Kidney epithelial cell (primary cell): Measurements from ENCODE around the gene CENPW. TPM values are rescaled to one million over a fixed set of nuclear protein-coding genes. Genes with fewer than 3 reads are reported as not detected.

ENCODE experiments used
- DNase-seq: peaks from one replicate; pipeline ENCODE4 v3.0.0-alpha.2; 2010; ENCODE audit warnings: low read depth
- H3K27me3 ChIP-seq: 2 replicates; pipeline ENCODE4 v1.6.0; 2011; ENCODE audit warnings: low read length; ENCODE audit not compliant: control insufficient read depth, insufficient read depth
- H3K36me3 ChIP-seq: 2 replicates; pipeline ENCODE4 v1.5.1; 2011; ENCODE audit warnings: low read length; ENCODE audit not compliant: control insufficient read depth, insufficient read depth
- H3K4me3 ChIP-seq: 2 replicates; pipeline ENCODE4 v1.5.1; 2011; ENCODE audit warnings: low read depth, mild to moderate bottlenecking, control low read depth, low read length
- CTCF ChIP-seq: IDR thresholded peaks from 2 replicates; pipeline ENCODE4 v1.5.1; 2011; ENCODE audit warnings: mild to moderate bottlenecking, moderate library complexity, low read length, control low read depth, inconsistent platforms; ENCODE audit not compliant: insufficient read depth, poor library complexity, severe bottlenecking
- total RNA-seq: library from RNA; depleted of rRNA; stranded (reverse); fragments of >200 nt; gene quantifications from 2 replicates; pipeline ENCODE4 v1.2.3, GENCODE V29; 2015

Gene CENPW
- total RNA-seq, 1 donor from 2014 or later: 5.7 TPM

GRCh38 chr6:126359936-126360537 lies 20.1 kb downstream of the CENPW start:
- Histone ChIP-seq H3K4me3 (no peak overlapping the region), H3K27me3 (no peaks in the 10 kb centered on the region), H3K36me3 (no peaks in the 10 kb centered on the region)
- no peak for DNase-seq
- TF ChIP-seq CTCF: no peak

GRCh38 chr6:126361832-126362440 lies 22.0 kb downstream of the CENPW start:
- Histone ChIP-seq H3K4me3 (no peak overlapping the region), H3K36me3 (no peaks in the 10 kb centered on the region), H3K27me3 (no peaks in the 10 kb centered on the region)
- no peak for DNase-seq
- no peak for TF ChIP-seq CTCF

GRCh38 chr6:126367849-126368248 lies 27.9 kb downstream of the CENPW start:
- no peak for TF ChIP-seq CTCF
- Histone ChIP-seq H3K4me3 (no peak overlapping the region), H3K27me3 (no peaks in the 10 kb centered on the region), H3K36me3 (no peaks in the 10 kb centered on the region)
- no peak for DNase-seq

DNA sequence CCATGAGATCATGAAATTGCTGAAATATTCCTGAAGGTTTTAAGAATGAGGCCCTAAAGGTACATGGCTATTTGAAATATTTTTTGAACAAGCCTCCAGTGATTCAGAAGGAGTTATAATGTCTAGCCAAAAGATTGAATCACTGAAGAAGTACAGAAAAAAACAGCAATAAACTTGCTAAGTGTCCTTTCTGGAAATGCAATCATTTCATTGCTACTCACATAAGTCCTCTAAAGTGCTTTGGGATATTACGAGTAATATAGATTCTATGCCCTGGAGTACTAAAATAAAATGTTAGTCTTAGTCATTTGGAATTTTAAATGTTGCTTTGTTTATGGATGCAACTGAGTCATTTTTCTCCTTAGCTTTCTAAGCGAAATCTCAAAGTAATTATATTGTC lies 32.7 kb downstream of the CENPW start:
- Histone ChIP-seq H3K36me3 (no peaks in the 10 kb centered on the region), H3K4me3 (no peak overlapping the region), H3K27me3 (no peaks in the 10 kb centered on the region)
- no peak for DNase-seq
- TF ChIP-seq CTCF: no peak

GRCh38 chr6:126373344-126373743 lies 33.4 kb downstream of the CENPW start:
- Histone ChIP-seq H3K36me3 (no peaks in the 10 kb centered on the region), H3K4me3 (no peak overlapping the region), H3K27me3 (no peaks in the 10 kb centered on the region)
- TF ChIP-seq CTCF: no peak
- DNase-seq: no peak

- no peak for TF ChIP-seq CTCF
- no peak for DNase-seq
- no peaks in the 10 kb centered on the region for H3K36me3 ChIP-seq
- no peaks in the 10 kb centered on the region for H3K27me3 ChIP-seq
- no peak overlapping the region for H3K4me3 ChIP-seq
These were observed 34.5 kb downstream of the CENPW start for GRCh38 chr6:126374372-126374771.
